Stimulated activated CD8-positive, alpha-beta memory T cell treated with anti-CD3 and anti-CD28 coated beads, Interleukin-15, amount 100 ng/mL, for 4 hours (primary cell): ENCODE data around the gene CFAP77.

ENCODE experiments used
- DNase-seq, 2 donors: peaks; one replicate each; pipeline ENCODE4 v3.0.0-alpha.2; 2020; ENCODE audit warnings: low read depth in 2 of 2

The CFAP77 gene

DNA sequence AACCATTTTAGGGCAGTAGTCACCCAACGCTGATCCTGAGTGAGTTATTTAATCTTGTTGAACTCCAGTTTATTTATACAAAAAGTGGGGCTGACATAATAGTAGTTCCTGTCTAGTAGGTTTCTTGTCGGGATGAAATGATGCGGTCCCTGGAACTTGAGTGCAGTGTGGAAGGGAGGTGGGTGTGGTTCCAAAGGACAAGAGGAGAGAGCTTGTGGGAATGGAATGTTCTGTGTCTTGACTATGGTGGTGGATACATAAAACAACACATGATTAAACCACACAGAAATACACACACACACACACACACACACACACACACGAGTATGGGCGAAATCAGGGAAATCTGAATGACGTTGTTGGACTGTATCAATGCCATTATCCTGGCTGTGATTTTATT is 106.3 kb downstream of the CFAP77 start:
- DNase-seq: no peak

DNA sequence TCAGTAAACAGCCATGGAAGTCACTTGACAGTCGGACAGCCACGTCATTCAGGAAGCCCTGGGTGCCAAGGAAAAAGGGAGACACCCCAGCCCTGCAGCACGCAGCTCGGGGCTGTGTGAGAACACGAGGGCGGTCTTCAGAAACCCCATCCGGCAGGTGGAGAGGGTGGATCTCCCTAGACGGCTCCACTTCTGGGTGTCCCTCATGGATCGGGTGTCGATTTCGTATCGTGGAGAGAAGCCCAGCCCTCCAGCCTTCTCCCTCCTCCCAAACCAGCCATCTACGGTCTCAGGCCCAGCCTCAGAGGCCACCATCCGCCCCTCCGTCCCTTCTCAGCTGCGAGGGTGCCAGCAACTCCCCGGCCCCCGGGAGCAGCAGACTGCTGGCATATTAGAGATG is 106.9 kb downstream of the CFAP77 start:
- DNase-seq: no peak

DNA sequence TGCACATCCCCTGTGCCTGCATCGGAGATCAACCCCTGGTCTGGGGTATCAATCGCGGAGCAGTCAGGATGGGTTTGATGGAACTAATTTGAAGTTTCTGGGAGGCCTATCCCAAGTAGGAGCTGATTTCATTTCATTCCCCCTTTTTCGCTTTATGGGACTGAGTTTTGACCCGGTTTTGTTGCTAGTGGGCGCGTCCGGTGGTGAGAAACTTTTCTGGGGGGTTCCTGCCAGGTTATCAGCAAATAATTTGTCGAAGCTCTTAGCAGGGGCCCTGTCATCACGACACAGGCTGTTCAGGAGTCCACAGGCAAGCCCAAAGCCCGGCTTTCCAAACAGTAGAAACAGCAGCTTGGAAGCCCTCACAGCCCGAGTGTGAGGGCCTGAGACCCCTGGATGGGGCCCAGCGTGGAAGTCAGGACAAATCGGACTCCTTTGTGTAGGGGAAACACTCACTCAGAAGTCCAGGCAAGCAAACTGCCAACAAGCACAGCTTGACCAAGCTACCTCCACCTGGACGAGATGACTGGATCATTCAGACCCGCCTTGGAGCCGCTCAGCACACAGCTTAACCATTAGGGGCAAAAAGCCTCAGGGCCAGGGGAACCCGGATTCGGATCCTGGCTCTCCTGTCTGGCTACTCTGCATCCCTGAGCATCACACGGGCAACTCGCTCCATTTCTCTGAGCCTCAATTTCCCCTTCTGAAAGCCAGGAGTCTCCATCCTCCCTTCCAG is 108.0 kb downstream of the CFAP77 start:
- no peak for DNase-seq

DNA sequence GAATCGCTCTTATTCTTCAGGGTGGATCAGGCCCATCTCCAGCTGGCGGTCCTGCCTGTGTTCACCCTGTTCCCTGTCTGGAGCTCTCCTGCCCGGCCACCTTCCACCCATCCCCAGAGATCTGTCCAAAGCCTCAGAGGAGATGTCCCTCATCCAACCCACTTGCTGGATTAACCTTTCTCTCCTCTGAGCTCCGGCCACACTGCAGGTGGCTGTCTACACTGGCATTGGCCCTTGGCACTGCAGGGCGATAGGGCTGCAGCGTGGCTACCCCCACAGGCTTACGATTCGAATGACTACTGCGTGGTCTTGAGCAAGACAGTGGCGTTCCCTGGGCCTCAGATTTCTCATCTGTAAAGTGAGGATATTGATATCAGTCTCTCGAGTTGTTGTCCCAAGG is 108.6 kb downstream of the CFAP77 start:
- DNase-seq: no peak

DNA sequence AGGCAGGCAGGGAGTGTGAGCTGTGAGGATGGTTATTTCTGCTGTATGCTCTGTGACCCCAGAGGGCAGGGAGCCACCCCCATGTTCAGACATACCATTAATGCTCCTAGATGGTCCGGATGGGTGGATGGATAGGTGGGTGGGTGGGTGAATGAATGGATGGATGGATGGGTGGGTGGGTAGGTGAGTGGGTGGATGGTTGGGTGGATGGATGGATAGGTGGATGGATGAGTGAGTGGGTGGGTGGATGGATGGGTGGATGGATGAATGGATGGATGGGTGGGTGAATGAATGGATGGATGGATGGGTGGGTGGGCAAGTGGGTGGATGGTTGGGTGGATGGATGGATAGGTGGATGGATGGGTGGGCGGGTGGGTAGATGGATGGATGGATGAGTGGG is 109.0 kb downstream of the CFAP77 start:
- DNase-seq: no peak

DNA sequence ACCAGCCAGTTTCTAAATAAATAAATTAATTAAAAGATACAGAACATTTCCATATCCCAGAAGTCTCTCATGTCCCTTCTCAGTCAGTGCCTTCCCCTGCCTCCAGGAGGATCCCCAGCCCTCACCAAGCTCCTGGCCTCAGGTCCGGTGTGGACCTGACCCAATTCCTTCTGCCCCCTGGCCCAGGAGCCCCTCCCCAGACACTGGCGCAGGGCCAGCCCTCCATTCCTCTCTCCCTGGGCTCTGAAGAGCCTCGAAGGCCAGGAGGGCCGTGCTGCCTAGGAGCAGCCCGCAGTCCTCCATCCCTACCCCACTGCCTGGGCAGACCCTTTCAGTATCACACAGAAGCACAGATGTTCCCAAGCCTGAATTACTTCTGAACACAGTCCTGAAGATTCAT is 110.6 kb downstream of the CFAP77 start:
- no peak for DNase-seq

DNA sequence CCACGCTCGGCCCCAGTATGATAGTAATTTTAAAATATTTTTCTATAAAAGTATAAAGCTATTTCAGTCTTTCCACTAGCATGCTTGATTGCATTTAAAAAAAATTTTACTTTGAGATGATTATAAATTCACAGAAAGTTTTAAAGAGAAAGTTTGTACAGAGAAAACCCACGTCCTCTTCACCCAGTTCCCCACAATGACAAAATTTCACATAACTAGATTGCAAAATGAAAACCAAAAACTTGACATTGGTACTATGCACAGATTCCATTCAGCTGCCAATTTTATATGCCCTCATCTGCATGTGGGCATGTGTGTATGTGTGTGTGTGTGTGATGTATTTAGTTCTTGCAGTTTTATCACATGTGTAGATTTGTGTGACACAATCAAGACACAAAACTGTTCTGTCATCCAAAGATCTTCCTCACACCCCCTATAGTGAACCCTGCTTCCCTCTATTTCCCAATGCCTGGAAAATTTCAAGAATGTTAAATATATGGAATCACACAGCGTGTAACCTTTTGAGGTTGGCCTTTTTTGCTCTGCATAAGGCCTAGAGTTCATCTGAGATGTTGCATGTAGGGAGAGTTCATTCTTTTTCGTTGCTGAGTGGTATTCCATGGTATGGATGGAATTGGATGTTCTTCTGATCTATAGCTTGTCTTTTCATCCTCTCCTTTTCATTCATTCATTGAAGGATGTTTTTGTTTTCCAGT is 115.5 kb downstream of the CFAP77 start:
- no peak for DNase-seq

DNA sequence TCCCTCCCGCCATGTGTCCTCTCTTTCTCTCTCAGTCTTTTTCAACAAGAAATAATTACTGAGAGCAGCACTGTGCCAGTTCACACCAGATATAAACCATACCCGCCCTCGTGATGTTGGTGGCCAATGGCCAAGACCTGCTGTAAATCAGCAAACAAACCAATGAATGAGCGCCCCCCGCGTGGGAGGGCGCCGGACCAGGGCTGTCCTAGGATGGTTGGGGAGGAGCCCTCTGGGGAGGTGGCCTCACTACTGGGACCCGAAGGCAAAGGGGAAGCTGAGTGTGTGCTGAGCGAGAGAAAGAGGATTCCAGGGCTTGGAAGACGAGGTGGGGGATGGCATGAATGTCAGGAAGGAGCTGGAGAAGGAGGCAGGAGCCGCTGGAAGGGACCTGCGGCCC is 121.2 kb downstream of the CFAP77 start:
- DNase-seq: no peak

DNA sequence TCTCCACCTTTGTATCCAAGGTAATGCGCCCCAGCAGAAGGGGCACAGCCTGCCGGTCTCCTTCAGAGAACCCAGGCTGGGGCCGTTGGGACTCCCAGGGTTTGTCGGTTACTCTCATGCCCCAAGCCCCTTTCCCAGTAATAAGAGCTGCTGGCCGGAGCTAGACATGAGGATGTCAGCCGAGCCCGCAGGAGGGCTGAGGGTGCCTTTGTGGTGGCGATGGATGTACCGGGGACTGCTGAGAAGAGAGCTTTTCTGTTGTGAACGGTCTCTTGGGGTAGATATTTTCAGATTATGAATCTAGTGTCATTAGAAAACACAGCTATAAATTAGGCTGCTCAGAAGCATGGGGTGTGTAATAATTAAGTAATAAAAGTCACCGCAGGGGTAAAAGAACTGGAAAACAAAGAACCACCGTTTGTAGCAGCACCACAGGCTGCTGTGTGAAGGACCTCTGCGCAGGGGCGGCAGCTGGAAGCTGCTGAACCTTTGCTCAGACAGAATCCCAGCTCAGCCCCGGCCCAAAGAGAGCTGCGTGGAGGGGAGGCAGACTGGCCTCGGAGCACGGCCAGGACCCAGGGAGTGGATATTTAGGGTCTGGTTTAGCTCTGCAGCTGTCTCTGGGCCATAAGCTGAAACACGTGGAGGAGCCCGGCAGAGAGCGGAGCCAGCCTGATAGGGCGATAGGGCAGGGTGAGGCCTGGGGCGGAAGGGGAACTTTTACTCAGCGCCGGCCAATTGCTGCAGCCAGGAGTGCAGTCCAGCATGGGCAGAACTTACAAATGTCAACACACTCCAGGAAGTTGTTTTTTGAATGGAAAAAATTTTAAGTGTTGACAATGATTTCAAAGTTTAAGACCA is 121.9 kb downstream of the CFAP77 start:
- no peak for DNase-seq

DNA sequence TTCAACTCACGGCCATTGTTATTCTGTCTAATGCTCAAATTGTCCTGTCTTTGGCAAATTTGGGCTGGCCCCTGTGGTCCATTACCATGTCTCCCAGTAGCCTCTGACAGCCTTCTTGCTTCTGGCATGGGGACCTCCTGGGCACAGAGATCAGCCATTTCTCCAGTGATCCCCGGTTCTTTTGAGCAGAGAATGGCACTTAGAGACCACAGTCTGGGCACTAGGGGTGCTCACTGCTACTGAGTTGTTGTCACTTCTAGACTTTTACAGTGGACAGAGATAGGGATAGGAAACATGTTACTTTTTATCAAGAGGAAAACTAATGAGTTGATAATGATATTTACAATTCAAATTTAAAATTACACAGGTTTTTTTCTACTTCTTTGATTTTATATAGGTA is 124.8 kb downstream of the CFAP77 start:
- no peak for DNase-seq

DNA sequence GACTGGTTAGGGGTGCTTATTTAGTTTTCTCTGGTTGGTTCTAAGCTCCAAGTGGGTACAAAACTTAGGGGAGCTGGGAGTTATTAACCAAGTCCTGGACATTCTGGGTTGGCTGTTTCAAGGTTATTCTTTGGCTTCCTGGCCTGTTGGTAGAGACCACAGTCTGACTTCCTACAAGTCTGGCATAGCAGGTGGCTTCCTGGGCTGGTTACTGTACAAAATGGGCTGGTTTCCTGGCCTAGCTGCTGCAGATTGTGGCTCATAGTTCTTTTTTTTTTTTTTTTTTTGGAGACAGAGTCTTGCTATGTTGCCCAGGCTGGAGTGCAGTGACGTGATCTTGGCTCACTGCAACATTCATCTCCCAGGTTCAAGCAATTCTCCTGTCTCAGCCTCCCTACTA is 126.1 kb downstream of the CFAP77 start:
- DNase-seq: no peak

DNA sequence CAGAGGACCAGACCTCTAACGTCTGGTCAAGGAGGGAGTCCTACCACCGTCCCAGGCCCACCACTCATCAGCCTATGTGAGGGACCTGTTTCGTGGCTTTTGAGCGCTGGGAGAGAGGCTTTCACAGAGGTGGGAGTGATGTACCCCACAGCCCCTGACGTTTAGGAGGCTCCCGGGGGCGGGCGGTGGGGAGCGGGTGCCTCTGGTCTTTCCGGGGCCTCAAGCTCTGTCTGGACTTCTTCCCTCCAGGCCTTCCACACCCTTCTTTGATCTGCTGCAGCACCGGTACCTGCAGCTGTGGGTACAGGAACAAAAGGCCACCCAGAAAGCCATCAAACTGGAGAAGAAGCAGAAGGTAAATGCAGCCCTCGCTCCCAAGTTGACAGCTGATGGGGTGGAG is 127.3 kb downstream of the CFAP77 start:
- no peak for DNase-seq

DNA sequence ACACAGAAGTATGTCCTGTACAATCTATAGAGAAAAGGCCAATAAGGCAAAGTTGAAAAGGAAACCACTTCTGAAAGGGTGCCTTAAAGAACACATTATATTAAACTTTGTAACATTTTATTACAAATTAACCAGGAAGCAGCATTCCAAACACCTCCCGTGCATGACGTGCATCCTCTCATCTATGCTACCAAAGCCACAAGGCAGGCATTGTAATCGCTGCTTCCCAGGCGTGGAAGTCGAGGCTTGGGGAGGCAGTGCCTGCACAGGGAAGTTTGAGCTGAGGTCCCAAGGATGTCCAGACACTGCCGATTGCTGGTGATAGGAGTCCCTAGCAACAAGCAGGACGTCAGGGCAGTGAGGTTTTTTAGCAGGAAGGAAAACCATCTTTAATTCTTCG is 128.1 kb downstream of the CFAP77 start:
- DNase-seq: no peak

DNA sequence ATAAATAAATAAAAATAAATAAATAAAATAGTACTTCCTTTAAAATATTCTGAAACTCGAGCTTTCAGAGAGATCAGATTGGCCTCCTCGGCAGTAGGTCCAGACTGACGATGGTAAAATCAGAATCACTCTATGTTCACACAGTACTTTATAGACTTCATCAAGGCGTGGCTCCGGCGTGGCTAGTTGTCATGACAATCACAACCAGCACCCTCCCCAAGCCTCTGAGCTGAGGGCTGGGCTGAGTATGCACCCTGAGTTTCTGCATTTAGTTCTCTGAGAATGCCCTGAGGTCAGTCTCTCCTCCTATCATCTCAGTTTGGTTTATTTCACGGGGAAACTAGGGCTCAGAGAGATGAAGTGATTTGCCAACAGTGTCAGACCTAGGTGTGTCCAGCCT is 129.1 kb downstream of the CFAP77 start:
- no peak for DNase-seq

DNA sequence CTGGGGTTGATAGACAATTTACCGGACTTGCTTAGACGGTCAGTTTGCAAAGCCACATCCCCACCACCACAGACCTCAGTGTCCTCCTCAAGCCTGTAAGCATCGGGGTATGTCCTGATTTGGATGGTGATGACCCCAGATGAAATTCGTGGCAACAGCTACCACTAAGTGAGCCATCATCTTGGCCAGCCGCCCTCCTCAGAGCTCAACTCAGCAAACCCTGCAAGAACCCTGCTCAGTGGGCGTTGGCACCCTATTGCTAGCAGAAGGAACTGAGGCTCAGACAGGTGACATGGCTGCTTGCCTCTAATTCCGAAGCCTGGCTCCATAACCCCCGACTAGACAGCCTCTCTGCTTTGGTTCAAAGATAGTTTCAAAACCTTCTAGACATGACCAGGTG is 131.0 kb downstream of the CFAP77 start:
- DNase-seq: no peak

DNA sequence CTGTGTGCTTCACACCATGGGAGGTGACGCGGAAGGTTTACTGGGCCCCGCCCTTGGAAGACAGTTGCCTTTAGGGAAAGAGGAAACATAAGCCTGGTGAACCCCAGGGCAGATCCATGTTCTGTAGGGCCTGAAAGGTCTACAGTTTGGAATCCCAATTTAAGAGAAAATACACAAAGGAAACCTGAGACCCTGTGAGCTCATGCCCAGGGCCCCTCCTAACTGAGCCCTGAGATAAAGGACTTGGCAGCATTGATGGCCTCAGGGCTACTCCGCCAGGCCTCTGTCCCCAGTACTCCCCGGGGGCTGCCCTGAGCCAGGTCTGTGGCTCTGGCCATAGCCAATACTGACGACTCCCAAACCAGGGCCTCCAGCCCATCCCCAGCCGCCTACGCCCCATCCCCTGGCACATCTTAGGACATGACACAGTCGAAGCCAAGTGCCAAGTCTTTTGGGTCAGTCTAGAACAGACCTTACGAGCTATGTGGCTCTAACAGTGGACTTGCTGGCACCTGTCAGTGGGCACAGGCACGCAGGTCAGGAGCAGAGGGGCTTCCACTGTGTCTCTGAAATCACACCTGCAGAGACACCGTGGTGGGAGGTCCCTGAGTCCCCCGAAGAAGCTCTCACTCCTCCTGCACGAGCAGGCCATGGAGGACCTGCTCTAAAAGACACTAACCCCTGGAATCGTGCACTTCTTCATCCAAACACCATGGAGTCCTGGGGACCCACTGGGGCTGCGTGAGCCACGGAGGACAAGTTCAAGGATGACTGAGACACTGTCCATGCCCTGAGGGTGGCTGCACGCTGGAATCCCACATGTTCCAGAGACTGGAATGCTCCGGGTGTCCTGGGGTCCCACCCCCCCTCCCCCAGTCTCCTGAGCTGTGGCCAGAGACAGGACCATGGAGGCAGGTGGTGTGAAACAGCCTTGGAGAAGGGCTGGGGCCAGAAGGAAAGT is 132.1 kb downstream of the CFAP77 start:
- no peak for DNase-seq

DNA sequence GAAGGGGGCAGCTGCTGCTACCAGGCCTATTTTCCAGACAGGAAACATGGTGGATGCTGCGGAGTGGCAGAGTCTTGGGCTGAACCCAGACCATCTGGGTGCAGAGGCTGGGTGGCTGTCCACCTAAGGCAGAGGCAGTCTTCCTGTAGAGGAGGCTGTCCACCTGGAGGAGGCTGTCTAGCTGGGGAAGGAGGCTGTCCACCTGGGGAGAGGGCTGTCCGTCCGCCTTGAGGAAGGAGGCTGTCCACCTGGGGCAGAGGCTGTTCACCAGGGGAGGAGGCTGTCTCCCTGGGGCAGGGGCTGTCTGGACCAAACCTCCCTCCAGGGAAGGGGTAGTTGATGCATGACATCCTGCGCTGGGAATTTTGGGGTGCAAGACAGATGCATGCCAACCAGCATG is 133.2 kb downstream of the CFAP77 start:
- DNase-seq: no peak

DNA sequence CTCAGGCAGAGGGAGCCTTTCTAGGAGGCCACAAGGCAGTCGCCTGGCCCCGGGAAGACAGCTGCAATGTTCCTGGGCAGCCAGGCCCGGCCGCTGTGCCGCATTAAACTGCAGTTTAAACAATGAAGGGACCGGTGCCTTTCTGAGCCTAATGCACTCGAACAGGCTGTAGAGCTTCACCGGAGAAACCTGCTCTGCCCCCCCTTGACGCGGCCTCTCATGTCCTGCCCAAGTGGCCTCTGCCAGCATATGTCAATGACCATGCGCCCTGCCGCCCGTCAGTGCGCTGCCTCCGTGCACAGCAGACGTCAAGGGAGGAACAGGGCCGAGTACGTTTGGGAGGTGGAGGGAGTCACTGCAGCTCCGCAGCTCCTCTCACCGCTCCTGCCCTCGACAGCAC is 133.9 kb downstream of the CFAP77 start:
- DNase-seq: no peak

DNA sequence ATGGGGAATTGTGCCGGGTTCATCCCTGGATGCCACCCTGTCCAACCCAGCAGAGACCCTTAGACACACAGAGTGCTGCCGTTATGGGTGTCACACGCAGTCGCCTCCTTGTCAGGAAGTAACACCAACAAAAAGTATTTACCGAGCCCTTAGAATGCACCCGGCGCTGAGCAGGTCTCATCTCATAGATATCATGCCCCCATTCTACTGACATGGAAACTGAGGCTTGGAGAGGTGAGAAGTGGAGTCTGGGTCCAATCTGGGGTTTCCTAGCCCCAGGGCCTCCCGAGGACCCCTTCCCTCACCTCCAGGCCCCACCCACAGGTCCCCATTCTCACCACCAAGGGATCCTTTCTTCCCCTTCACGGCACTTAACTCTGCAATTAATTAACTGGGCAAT is 135.6 kb downstream of the CFAP77 start:
- no peak for DNase-seq

DNA sequence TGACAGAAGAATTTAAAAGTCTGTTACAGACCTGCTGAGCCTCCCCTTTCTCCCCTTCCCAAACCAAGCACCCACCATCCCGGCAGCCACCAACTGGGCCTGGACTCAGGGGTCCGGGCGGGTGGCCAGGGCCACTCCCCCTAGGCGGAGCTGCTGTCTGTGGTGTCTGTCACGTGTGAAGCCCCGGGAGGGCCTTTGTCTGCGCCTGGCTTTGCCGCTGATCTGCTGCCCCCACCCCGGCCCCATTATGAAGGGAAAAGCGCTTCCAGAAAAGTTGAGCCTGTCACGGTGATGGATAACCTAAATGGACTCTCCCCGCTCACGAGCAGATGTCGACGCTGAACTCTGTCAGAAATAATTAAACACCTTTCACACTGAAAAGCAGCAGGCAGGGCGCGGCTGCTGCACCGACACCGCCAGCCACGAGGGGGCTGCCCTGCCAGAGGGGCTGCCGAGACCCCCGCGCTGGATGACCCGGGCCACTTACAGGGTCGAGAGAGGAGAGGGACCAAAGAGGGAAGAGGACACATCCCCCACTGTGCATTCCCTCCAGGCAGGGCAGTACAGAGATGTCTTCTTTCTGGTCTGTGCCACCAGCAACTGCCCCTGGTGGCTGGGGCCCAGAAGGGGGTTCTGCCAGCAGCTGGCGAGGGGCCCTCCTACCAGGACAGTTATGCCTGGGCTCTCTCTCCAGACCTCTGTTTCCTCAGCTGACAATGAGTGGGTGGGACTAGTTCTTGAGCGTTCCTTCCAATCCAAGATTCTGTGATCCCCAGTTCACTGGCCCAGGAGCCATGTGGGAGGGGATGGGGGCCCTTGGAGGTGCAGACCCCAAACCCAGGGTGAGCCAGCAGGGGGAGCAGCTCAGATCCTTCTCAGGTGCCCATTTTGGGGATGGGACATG is 136.4 kb downstream of the CFAP77 start:
- DNase-seq: no peak

DNA sequence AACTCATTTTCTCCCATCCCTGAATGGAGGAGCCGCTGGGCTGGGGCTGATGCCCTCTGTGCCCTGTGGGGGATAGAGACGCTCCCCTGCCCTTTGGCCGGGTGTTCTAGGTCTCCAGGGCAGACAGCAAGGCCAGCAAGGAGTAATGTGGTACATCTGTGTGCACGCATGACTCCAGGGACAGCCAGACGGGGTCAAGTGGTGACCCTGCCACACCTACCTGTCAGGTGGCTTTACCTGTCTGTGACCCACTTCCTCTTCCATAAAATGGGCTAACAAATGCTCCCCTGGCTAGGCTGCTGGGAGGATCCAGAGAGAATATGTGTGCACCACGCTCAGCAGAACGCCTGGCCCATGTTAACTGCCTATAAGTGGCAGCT is 137.0 kb downstream of the CFAP77 start:
- DNase-seq: no peak
